H1 (cell line): ENCODE measurements around the gene SLC36A4. TPM values are rescaled to one million over a fixed set of nuclear protein-coding genes. Genes with fewer than 3 reads are reported as not detected.

Source experiments
- ATF2 ChIP-seq: IDR thresholded peaks from 2 replicates; pipeline ENCODE4 v1.6.1; 2012; ENCODE audit warnings: low read length, inconsistent platforms
- CTCF ChIP-seq, 3 experiments: IDR thresholded peaks; 1 replicate in 2 of 3; 2 replicates in 1 of 3; pipeline versions ENCODE4 v1.5.1 to v1.6.1; 2011; ENCODE audit warnings: low read length in 3 of 3, mild to moderate bottlenecking in 3 of 3, inconsistent platforms in 2 of 3, low read depth in 1 of 3, moderate library complexity in 1 of 3; ENCODE audit not compliant: insufficient read depth in 1 of 3; ENCODE audit errors: control extremely low read depth in 1 of 3
- EP300 ChIP-seq, 2 experiments: IDR thresholded peaks; 1 replicate in 1 of 2; 2 replicates in 1 of 2; pipeline ENCODE4 v1.6.1; 2011 to 2012; ENCODE audit warnings: low read depth in 2 of 2, low read length in 2 of 2, mild to moderate bottlenecking in 2 of 2, borderline replicate concordance in 1 of 2, inconsistent platforms in 1 of 2, moderate library complexity in 1 of 2
- FOSL1 ChIP-seq: IDR thresholded peaks from 2 replicates; pipeline ENCODE4 v1.6.1; 2011; ENCODE audit warnings: mild to moderate bottlenecking, low read depth, low read length, moderate library complexity; ENCODE audit not compliant: insufficient read depth
- GABPA ChIP-seq: IDR thresholded peaks from 2 replicates; pipeline ENCODE4 v1.6.1; 2011; ENCODE audit warnings: mild to moderate bottlenecking, low read length, moderate library complexity, borderline replicate concordance; ENCODE audit not compliant: insufficient read depth
- GTF2F1 ChIP-seq: IDR thresholded peaks from 2 replicates; pipeline ENCODE4 v1.6.1; 2012; ENCODE audit warnings: low read depth, low read length, improper control_type of control experiment, borderline replicate concordance
- HDAC6 ChIP-seq: IDR thresholded peaks from one replicate; pipeline ENCODE4 v1.7.1; 2012; ENCODE audit warnings: low read depth, mild to moderate bottlenecking, inconsistent platforms, low read length, moderate library complexity
- JUND ChIP-seq: IDR thresholded peaks from 2 replicates; pipeline ENCODE4 v1.6.1; 2011; ENCODE audit warnings: mild to moderate bottlenecking, improper control_type of control experiment, low read length
- KDM1A ChIP-seq: fragments of 200-600, 300-600 bp; sonication (generic); IDR thresholded peaks from 2 replicates; pipeline ENCODE4 v1.7.1; 2016; ENCODE audit warnings: mild to moderate bottlenecking, low read length, borderline replicate concordance
- KDM5A ChIP-seq: fragments of 200-600 bp; IDR thresholded peaks from 2 replicates; pipeline ENCODE4 v1.7.1; 2012; ENCODE audit warnings: mild to moderate bottlenecking, low read length, inconsistent platforms, mixed read lengths
- MAX ChIP-seq: IDR thresholded peaks from 2 replicates; pipeline ENCODE4 v1.6.1; 2012; ENCODE audit warnings: inconsistent platforms
- PHF8 ChIP-seq: fragments of 200-600 bp; sonication (generic); conservative IDR thresholded peaks from 2 replicates; pipeline ENCODE4 v1.7.1; 2012; ENCODE audit warnings: low read depth, mild to moderate bottlenecking, inconsistent platforms, low read length, moderate library complexity
- POU5F1 ChIP-seq: IDR thresholded peaks from 2 replicates; pipeline ENCODE4 v1.6.1; 2011; ENCODE audit warnings: low read depth, mild to moderate bottlenecking, low read length, moderate library complexity
- SIN3A ChIP-seq, 2 experiments: IDR thresholded peaks in 1 of 2; conservative IDR thresholded peaks in 1 of 2; 2 replicates each; pipeline ENCODE4 v1.6.1; 2011 to 2012; ENCODE audit warnings: low read length in 2 of 2, improper control_type of control experiment in 1 of 2, low read depth in 1 of 2, mild to moderate bottlenecking in 1 of 2
- SIRT6 ChIP-seq: IDR thresholded peaks from one replicate; pipeline ENCODE4 v1.7.1; 2012; ENCODE audit warnings: low read length, inconsistent platforms
- SP2 ChIP-seq: IDR thresholded peaks from 2 replicates; pipeline ENCODE4 v1.6.1; 2012; ENCODE audit warnings: mild to moderate bottlenecking, low read length, inconsistent platforms
- TAF1 ChIP-seq: IDR thresholded peaks from 2 replicates; pipeline ENCODE4 v1.6.1; 2011; ENCODE audit warnings: mild to moderate bottlenecking, low read depth, low read length
- TAF7 ChIP-seq: optimal IDR thresholded peaks from 2 replicates; pipeline ENCODE3; 2011; ENCODE audit warnings: low read depth, mild to moderate bottlenecking, inconsistent platforms, low read length, moderate library complexity, borderline replicate concordance
- TCF12 ChIP-seq: IDR thresholded peaks from 2 replicates; pipeline ENCODE4 v1.6.1; 2011; ENCODE audit warnings: low read depth, mild to moderate bottlenecking, low read length
- polyA plus RNA-seq, 7 experiments: library from polyadenylated mRNA; depleted of rRNA in 3 of 7; stranded (reverse) in 5 of 7; unstranded in 2 of 7; fragments of >200 nt in 5 of 7; fragments of 200-250 nt in 2 of 7; gene quantifications; 1 replicate in 5 of 7; 2 replicates in 1 of 7; 4 replicates in 1 of 7; pipeline versions ENCODE4 v1.2.1 to v1.2.3, GENCODE V29; 2011 to 2013; ENCODE audit warnings: missing spikeins in 2 of 7, mixed read lengths in 2 of 7
- total RNA-seq: library from RNA; stranded (reverse); fragmentation: NEBNext Ultra II Directional; extraction: Animal tissue kit (Norgen Biotek cat#: 25700); gene quantifications from 2 replicates; pipeline ENCODE4 v1.2.1, GENCODE V29; 2021

SLC36A4 gene
- total and polyA plus RNA-seq, 2 of the 8 experiments (the other 6 are each of a cell fraction or from before 2014, with no cell fraction given): 10.2 to 22.7 TPM

GRCh38 chr11:93116641-93117441 lies 81.0 kb downstream of the SLC36A4 start (continued):
- TF ChIP-seq SIN3A (conservative IDR thresholded peaks at IDR 0.05 in 1 of 2, IDR thresholded peaks at IDR 0.05 in 1 of 2; ENCODE audit: low read depth in 1 of 2, low read length in 2 of 2) (no peak), JUND (no peak), FOSL1 (no peak), TAF7 (peak; percentile 100), POU5F1 (0 out of 2 replicates have a peak, but pooled peaks have one; percentile 6), ATF2 (peak; percentile 79), GABPA (no peak), CTCF (IDR thresholded peaks at IDR 0.05; ENCODE audit: control extremely low read depth in 1 of 3, insufficient read depth in 1 of 3, low read depth in 1 of 3, low read length in 3 of 3) (no peak), TAF1 (peak; percentile 63), TCF12 (no peak), SP2 (no peak), EP300 (IDR thresholded peaks at IDR 0.05; ENCODE audit: borderline replicate concordance in 1 of 2, low read depth in 2 of 2, low read length in 2 of 2) (no peak), SIRT6 (no peak), GTF2F1 (peak; percentile 92), HDAC6 (no peak), PHF8 (no peak), KDM1A (no peak), KDM5A (no peak), MAX (no peak)
